ENCODE measurements around the gene NUDT14. TPM values are rescaled to one million over a fixed set of nuclear protein-coding genes. Genes with fewer than 3 reads are reported as not detected.

The NUDT14 gene
- total RNA-seq, 1 donor from 2014 or later, result 77.4 TPM

- DNase-seq, result no peak
These were observed 54.2 kb downstream of the NUDT14 start for GRCh38 chr14:105126981-105127329.

DNA sequence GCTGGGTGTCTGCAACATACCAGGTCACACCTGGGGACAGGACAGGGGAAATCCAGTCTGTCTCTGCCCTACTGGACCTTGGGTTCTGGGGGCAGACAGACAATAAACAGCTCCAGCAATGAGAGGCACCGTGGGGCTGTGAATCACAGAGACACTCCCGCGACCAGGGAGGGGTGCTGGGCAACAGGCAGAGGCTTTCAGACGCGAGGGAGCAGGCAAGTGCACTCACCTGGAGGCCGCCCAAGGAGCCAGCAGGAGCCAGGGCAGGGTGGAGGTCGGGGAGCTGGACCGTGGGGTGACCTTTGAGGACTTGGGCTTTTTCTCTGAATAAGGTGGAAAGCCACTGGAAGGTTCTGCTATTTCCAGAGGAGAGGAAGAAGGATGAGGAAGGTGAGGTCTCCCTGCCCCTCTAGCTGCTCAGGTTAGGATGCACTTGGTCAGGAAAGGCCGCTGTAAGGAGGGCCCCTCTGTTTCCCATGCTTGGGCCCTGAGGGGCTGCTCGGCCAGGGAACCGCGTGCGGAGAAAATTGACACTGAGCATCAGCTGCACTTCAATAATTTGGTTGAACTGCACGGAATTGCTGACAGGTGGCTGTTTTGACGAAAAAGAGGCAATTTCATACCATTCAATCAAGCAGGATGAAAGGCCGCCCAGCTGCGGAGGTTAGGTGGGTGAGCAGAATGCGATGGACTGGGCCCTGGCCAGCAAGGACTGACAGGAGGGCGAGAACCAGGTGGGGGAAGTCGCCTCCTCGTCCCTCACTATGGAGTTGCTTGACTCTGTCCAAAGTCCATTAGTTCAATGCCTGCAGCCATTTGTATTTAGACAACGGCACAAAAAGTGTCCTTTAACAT lies 54.8 kb downstream of the NUDT14 start:
- DNase-seq, result no peak

DNA sequence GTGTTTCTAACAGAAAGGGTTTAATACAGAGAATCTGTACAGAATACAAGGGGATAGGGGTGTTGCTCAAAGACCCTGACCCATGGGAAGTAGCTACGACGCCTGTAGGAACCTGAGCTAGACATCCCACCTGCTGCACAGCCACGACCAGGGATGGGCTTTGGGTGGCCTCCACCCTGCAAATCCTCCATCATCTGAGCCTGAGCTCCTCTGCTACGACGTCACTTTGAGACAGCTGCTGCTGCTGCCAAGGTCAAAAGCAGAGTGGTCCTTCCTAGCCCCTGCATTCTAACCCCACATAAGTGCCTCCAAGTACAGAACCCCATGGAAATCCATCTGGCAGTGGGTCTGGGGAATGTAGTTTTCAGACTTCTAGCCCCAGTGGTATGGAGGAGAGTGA lies 56.3 kb downstream of the NUDT14 start:
- DNase-seq, result no peak

- DNase-seq, result no peak
These were observed 56.9 kb downstream of the NUDT14 start for GRCh38 chr14:105123981-105124765.

GRCh38 chr14:105123064-105123665 lies 57.9 kb downstream of the NUDT14 start:
- no peak for DNase-seq

Other genes with a start within 250 kb of the NUDT14 start
- 24.5 and 40.5 TPM in 2 replicates for gene AHNAK2, start 202.9 kb downstream of the NUDT14 start, total RNA-seq
- 3.7 and 4.6 TPM in 2 replicates for gene CLBA1, start 195.5 kb downstream of the NUDT14 start, total RNA-seq
- gene CDCA4, start 160.2 kb downstream of the NUDT14 start, total RNA-seq, result 29.8 and 41.1 TPM in 2 replicates
- gene GPR132, start 115.9 kb downstream of the NUDT14 start, total RNA-seq, result 0.09 and 0.85 TPM in 2 replicates
- gene JAG2, start 12.5 kb downstream of the NUDT14 start, total RNA-seq, result 72.5 and 76.1 TPM in 2 replicates
- gene BTBD6, start 67.2 kb upstream of the NUDT14 start, total RNA-seq, result 68.1 and 81.5 TPM in 2 replicates
- gene BRF1, start 119.7 kb upstream of the NUDT14 start, total RNA-seq, result 56.5 and 71.5 TPM in 2 replicates
- 63.6 and 74.0 TPM in 2 replicates for gene PACS2, start 133.4 kb upstream of the NUDT14 start, total RNA-seq
- 0.05 and 0.17 TPM in 2 replicates for gene TEX22, start 217.2 kb upstream of the NUDT14 start, total RNA-seq
- 43.4 and 55.5 TPM in 2 replicates for gene MTA1, start 238.5 kb upstream of the NUDT14 start, total RNA-seq

Measured in dermis blood vessel endothelial cell (primary cell).